Mucosa of descending colon (tissue), 3 donors: Measurements from ENCODE around the gene ANTXR2. TPM values are rescaled to one million over a fixed set of nuclear protein-coding genes. Genes with fewer than 3 reads are reported as not detected.

Experiments
- ATAC-seq: fragments of 200-7000 bp; cut with Tn5 transposase; one replicate; pipeline ENCODE4 v1.9.1; 2020; ENCODE audit warnings: mild to moderate bottlenecking, moderate library complexity
- DNase-seq, 3 donors: peaks; one replicate each; pipeline ENCODE4 v3.0.0-alpha.2; 2020
- H3K36me3 ChIP-seq: fragments of 200-600 bp; one replicate; pipeline ENCODE4 v1.8.0; 2021; ENCODE audit warnings: low read depth, mild to moderate bottlenecking
- H3K4me1 ChIP-seq: fragments of 200-600 bp; one replicate; pipeline ENCODE4 v1.8.0; 2021; ENCODE audit warnings: low read depth, mild to moderate bottlenecking
- H3K4me3 ChIP-seq: fragments of 200-600 bp; one replicate; pipeline ENCODE4 v1.8.0; 2021; ENCODE audit warnings: mild to moderate bottlenecking
- H3K9me3 ChIP-seq: fragments of 200-600 bp; one replicate; pipeline ENCODE4 v1.8.0; 2021; ENCODE audit warnings: mild to moderate bottlenecking
- intact Hi-C, 2 donors: fragments of 100-400 bp; cut with DNase I in 1 of 2; cut with micrococcal nuclease in 1 of 2; formaldehyde crosslinking; loops; one replicate each; pipeline versions ENCODE4 v1.11.0 to v1.11.1; 2022; cut with DNase I, micrococcal nuclease
- total RNA-seq, 3 donors: library from RNA; stranded (reverse); fragmentation: NEBNext Ultra II Directional in 2 of 3; extraction: Animal tissue kit (Norgen Biotek cat#: 25700) in 2 of 3; gene quantifications; one replicate each; pipeline versions ENCODE4 v1.2.1 to v1.2.4, GENCODE V29; 2021 to 2023
- TF ChIP-seq, protein P1 (sequence below): fragments of 200-600 bp; IDR thresholded peaks from one replicate; pipeline ENCODE4 v1.8.0; 2022; ENCODE audit warnings: antibody characterized with exemption, mild to moderate bottlenecking
- donor health status: DM: no; HTN: no; CAD: no; lungs with moderate emphysema.
- donor health status: DM: no; HTN: no; CAD: no.
- donor health status: DM: no; HTN: yes; CAD: no.

The ANTXR2 gene
- total RNA-seq, 3 donors from 2014 or later = 83.2 to 276 (median 120) TPM

DNA sequence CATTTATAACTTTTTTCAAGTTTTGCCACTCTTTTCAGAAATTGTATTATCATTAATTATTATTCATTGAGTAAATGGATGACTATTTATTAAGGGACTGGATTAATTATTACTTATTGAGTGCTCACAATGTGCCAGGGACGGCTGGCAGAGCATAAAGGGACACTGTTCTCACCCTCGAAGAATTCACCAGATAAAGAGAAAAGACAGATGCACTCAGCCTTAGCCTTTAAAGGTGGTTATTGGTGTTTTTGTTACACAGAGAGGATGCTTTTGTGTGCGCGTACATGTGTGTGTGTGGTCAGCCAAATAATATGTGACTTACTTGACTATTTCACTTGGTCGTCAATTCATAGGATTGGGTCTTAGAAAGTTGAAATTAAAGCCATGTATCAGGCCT is 187.0 kb downstream of the ANTXR2 start:
- Histone ChIP-seq H3K9me3 (no peaks in the 10 kb centered on the region), H3K4me3 (no peak overlapping the region), H3K4me1 (no peaks in the 10 kb centered on the region), H3K36me3 (no peaks in the 10 kb centered on the region)
- TF ChIP-seq, protein P1, sequence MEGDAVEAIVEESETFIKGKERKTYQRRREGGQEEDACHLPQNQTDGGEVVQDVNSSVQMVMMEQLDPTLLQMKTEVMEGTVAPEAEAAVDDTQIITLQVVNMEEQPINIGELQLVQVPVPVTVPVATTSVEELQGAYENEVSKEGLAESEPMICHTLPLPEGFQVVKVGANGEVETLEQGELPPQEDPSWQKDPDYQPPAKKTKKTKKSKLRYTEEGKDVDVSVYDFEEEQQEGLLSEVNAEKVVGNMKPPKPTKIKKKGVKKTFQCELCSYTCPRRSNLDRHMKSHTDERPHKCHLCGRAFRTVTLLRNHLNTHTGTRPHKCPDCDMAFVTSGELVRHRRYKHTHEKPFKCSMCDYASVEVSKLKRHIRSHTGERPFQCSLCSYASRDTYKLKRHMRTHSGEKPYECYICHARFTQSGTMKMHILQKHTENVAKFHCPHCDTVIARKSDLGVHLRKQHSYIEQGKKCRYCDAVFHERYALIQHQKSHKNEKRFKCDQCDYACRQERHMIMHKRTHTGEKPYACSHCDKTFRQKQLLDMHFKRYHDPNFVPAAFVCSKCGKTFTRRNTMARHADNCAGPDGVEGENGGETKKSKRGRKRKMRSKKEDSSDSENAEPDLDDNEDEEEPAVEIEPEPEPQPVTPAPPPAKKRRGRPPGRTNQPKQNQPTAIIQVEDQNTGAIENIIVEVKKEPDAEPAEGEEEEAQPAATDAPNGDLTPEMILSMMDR = no peak
- intact Hi-C loops = no loop called here
- ATAC-seq (no peak), DNase-seq (no peak)

DNA sequence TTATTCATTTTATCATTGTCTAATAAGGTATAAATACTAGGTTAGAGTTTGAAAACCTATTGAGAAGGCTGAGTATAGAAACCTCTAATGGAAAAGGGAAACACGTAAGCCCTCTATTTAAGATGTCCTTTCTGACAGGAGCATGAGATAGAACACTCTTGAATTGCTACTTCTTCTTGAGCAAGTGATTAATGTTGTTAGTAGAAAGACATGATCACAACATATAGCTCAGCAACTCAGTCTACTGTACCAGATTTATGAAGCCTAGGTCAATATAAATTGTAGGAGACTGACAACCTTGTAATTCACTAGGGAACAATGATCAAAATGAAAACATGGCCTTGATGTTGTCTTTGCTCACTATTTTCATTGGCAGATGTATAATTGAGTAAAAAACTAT is 189.7 kb downstream of the ANTXR2 start:
- intact Hi-C loops = no loop called here
- Histone ChIP-seq H3K4me1 (no peaks in the 10 kb centered on the region), H3K4me3 (no peak overlapping the region), H3K9me3 (no peaks in the 10 kb centered on the region), H3K36me3 (no peaks in the 10 kb centered on the region)
- DNase-seq (no peak), ATAC-seq (no peak)
- TF ChIP-seq, protein P1 = no peak

DNA sequence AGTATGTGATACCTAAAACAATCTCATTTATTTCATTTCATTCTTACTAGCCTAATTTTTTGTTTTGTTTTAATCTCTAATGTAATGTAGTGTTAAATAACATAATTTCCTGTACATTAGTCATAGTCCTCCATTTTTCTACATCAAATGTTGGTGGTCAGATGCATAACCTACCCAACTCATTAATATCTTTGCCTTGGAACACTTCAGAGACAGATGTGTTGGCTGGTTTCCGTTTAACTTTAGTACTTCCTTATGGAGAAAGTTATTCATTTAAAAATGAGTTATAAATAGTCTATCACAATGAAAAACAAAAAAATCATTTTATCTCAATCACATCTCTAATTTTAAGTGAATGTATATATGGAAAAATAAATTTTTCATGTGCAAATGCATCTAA is 190.2 kb downstream of the ANTXR2 start:
- intact Hi-C loops = no loop called here
- ATAC-seq (no peak), DNase-seq (no peak)
- TF ChIP-seq, protein P1 = no peak
- Histone ChIP-seq H3K9me3 (no peaks in the 10 kb centered on the region), H3K4me3 (no peak overlapping the region), H3K4me1 (no peaks in the 10 kb centered on the region), H3K36me3 (no peaks in the 10 kb centered on the region)

DNA sequence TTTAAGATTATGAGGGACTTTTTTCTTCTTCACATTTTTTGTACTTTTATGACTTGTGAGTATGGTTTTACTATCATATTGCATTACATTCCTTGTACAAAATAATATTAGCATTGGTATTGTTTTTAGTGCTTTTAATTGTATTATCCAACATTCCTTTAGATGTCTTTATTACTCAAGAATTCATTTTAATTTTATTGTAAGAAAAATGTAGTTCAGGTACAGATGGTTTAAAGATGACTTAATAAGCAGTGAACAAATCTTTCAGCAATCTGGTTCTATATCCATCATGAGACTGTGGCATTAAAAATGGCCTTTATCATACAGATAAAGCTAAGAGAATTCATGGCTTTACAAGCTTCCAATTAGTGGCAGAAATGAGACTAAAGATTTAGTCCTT is 191.6 kb downstream of the ANTXR2 start:
- no peak for DNase-seq
- ATAC-seq = no peak
- no peak overlapping the region for H3K4me3 ChIP-seq
- no peaks in the 10 kb centered on the region for H3K4me1 ChIP-seq
- intact Hi-C loops = no loop called here
- no peaks in the 10 kb centered on the region for H3K36me3 ChIP-seq
- H3K9me3 ChIP-seq = no peaks in the 10 kb centered on the region
- TF ChIP-seq, protein P1 = no peak

DNA sequence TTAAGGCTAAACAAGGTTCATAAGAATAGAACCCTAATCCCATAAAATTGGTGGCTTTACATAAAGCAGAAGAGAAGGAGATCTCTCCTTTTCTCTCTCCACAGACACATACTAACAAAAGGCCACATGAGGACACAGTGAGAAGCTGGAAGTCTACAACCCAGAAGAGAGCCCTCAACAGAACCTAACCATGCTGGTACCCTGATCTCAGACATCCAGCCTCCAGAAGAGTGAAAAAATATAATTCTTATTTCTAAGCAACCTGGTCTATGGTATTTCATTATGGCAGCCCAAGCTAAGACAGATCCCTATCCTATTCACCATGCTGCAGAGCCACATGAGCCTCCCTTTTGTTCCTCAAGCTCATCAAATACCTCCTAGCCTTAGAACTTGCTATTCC is 195.5 kb downstream of the ANTXR2 start:
- no peaks in the 10 kb centered on the region for H3K4me1 ChIP-seq
- no peak for ATAC-seq
- no peak overlapping the region for H3K4me3 ChIP-seq
- no peaks in the 10 kb centered on the region for H3K9me3 ChIP-seq
- H3K36me3 ChIP-seq = no peaks in the 10 kb centered on the region
- intact Hi-C loops = no loop called here
- no peak for DNase-seq
- TF ChIP-seq, protein P1 = no peak

DNA sequence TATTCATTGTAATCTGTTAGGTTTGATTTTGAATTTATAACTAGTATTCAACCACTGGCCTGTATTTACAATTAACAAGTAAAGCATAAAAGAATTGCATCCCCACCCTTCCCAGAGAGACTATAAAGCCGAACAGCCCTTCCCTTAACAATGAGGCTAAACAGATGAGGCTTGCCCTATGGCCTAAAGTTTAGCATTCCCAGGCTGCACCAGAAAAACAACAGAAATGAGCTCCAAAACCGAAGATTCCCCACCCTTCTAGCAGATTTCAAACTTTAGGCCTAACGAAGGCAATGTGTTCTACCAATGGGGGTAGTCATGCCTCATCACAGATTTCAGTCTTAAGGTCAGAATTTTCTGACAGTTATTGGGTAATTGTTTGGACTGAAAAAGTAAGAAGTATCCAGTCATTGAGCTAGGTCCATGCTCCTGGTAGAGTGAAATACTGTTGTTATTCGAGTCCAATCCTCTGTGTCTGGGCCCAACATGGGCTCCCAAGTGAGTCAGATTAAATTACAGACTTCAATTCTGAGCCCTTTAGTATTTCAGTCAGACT is 197.6 kb downstream of the ANTXR2 start:
- peak in 1 of 3 donors; percentile 8 for DNase-seq
- Histone ChIP-seq H3K4me1 (no peaks in the 10 kb centered on the region), H3K36me3 (no peaks in the 10 kb centered on the region), H3K9me3 (no peaks in the 10 kb centered on the region), H3K4me3 (no peak overlapping the region)
- intact Hi-C loops = no loop called here
- TF ChIP-seq, protein P1 = no peak
- no peak for ATAC-seq
